Epidermal melanocyte (primary cell): ENCODE measurements around the gene CLSTN2.
"Not testable (repeated sequence)": the region's sequence is repeated elsewhere in the genome, so short reads cannot be mapped to it uniquely, and the experiment has no call there.

ENCODE experiments used
- DNase-seq: peaks from one replicate; pipeline ENCODE4 v3.0.0; 2011; ENCODE audit warnings: low spot score; ENCODE audit not compliant: insufficient read length

The CLSTN2 gene

DNA sequence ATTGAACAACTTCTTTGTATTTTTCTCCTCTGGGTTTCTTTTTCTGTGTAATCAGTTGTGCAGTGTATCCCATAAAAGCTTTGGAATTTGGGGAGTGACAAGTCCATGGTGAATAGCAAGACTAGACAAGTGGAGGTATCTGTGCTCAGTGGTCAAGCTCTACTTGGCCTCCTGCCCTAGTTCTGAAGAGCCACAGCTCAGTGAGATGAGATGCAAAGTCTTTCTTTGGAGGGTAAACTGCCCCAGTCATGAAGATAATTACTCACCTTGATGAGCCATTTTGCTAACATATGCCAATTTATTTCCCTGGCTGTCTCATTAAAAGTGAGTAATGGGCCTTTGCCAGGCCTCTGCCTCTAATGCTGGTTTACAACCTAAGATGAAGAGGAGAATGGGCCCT, 471.7 kb downstream of the CLSTN2 start:
- no peak for DNase-seq

GRCh38 chr3:140408252-140408651, 473.3 kb downstream of the CLSTN2 start:
- no peak for DNase-seq

DNA sequence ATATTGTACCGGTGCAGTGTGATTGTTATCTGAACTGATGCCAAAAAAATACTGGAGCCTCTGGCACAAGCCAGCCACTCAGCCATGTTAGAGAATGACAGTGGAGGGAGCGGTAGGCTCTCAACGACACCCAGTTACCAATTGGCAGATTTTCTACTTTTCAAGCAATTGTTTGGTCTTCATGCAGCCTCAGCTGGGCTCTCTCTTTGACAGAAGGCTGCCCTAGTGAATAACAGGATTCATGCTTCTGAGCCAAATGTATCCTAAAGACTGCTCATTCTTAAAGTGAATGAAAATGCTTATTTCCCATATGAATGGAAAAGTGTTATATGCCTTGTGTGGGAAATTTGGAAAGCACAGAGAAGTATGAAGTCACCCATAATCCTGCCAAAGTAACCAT, 481.7 kb downstream of the CLSTN2 start:
- no peak for DNase-seq

- DNase-seq: no peak
Measured at GRCh38 chr3:140420621-140421357, 485.8 kb downstream of the CLSTN2 start.

DNA sequence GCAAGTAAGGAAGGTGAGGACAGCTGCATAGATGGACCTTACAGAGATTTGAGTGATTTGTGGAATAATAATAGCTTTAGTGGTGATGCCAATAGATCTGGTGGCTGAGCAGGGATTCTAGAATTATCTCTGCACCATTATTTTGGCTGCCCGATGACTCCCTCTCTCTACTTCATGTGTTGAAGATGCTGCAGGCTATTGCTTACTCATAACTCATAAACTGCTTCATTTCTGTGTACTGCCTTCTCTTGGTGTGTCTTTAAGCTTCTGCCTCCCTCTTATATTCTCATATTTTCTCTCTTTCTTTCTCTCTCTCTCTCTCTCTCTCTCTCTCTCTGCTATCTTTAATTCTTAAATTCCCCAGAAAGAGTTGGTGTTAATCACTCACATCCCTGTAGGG, 486.9 kb downstream of the CLSTN2 start:
- DNase-seq: no peak

GRCh38 chr3:140423146-140423545, 488.2 kb downstream of the CLSTN2 start:
- no peak for DNase-seq

GRCh38 chr3:140423574-140423973, 488.6 kb downstream of the CLSTN2 start:
- not testable (repeated sequence) for DNase-seq

GRCh38 chr3:140424211-140424610, 489.2 kb downstream of the CLSTN2 start:
- DNase-seq: no peak

GRCh38 chr3:140424726-140425125, 489.7 kb downstream of the CLSTN2 start:
- DNase-seq: no peak

- no peak for DNase-seq
Measured at GRCh38 chr3:140427786-140428185, 492.8 kb downstream of the CLSTN2 start.

- DNase-seq: no peak
Measured at GRCh38 chr3:140428380-140428779, 493.4 kb downstream of the CLSTN2 start.

DNA sequence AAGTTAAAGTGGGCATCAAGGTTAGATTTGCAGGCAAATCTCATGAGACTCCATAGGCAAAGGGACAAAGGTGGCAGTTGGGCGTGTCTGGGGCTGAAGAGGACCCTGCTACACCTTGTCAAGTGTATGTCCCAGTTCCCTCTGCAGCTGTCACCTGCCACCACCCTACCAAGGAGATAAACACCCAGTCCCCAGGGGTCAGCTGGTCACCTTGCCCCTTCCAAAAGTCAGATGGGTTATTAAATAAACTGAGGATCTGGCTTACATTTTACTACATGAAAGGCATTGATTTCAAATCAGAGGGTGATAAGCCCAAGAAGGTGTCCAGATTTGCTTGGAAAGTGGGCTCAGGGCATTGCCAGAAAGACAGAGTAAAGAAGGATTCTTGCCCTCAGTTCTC, 494.8 kb downstream of the CLSTN2 start:
- DNase-seq: no peak

- DNase-seq: no peak
Measured at GRCh38 chr3:140430494-140430893, 495.5 kb downstream of the CLSTN2 start.

DNA sequence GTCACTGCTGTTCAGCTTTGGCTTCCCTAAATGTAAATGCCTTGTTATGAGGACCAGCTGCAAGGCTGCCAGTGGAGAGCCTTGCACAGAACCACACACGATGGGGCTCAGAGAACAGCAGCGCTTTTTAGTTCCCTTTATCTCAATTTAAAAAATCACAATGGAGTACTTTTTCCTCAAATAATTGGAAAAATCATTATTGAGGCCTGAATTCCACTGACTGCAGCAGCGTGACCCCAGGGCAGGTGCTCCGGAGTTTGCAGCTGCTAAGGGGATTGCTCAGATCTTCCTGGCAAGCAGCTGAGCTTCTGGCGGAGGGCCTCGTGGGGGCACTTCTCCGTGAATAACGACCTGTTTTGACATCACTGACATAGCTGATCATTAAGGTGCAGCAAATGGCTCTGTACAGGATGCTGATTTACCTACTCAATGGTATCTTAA, 497.3 kb downstream of the CLSTN2 start:
- DNase-seq: no peak

DNA sequence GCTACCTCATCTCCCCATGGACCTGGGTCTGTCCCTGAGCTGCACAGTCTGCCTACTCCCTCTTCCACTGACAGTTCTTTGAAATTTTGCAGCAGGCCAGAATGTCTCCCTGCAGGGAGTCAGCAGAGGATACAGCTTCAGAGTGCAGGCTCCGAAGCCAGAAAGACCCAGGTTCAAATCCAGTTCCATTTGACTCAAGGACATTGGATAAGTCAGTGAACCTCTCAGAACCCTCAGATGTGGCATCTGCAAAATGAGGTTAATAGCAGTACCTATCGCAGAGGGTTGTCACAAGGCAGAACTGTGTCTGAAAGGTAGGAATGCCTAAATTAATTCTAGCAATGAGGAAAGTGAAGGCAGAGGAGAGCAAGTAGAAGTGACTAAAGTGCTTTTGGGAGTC, 498.4 kb downstream of the CLSTN2 start:
- DNase-seq: no peak

DNA sequence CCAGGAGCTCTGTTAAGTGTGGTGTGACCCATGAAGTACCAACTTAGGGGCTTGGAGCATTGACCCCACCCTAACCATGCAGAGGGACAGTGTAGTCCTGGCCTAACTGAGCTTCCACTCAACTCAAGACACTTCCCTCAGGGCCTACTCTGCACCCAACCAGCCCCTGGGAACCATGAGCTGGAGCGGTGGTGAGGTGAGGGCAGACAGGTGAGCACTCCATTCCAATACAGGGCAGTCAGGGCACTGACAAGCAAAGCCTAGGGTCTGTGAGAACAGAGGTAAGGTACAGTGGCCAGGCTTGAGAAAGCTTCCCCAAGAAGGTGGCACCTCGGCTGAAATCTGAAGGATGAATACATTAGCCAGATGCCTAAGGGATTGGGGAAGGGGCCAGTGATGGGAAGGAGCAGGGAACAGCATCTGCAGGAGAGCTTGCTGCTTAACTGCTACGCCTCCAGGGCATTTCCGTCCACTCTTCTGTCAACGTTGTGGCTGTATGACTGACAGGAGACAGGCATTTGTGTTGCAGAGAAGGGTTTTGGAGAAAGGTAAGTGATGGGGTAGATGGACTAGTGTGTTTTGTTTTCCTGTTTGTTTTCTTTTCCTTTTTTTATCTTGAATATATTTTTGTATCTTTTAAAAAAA, 499.4 kb downstream of the CLSTN2 start:
- no peak for DNase-seq

- no peak for DNase-seq
Measured at GRCh38 chr3:140436421-140436820, 501.4 kb downstream of the CLSTN2 start.

DNA sequence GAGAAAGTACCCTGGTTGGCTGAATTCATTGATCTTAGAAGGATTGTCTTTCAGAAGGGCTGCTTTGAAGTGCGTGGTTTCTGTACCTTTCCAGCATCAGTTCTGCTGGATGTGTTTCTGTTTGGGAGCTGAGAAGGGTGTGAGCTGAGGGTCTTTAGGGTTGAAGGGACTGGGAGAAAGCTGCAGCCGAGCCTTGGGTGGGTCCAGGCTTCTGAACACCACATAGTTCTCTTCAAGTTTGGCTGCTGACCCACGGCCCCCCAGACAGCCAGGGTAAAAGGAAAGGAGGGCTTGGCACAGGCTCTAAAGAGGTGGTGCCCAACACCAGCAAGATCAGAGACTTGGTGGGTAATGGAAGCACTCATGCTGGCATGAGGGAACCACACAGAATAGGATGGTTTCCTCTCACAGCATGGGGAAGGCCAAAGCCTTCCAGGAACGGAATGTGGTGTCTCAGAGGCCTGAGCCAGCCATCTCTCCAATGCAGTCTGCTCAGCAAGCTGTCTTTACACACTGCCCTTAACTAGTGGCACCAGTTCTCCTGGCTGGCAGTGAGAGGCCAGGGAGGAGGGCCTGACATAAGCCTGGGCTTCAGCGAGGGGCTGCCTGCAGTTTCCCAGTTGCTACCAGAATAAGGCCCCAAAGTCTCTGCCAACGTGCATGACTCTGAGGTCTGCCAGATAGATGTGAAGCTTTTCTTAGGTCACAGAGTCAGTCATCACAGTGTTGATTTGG, 503.9 kb downstream of the CLSTN2 start:
- DNase-seq: no peak

- no peak for DNase-seq
Measured at GRCh38 chr3:140439527-140439926, 504.5 kb downstream of the CLSTN2 start.

DNA sequence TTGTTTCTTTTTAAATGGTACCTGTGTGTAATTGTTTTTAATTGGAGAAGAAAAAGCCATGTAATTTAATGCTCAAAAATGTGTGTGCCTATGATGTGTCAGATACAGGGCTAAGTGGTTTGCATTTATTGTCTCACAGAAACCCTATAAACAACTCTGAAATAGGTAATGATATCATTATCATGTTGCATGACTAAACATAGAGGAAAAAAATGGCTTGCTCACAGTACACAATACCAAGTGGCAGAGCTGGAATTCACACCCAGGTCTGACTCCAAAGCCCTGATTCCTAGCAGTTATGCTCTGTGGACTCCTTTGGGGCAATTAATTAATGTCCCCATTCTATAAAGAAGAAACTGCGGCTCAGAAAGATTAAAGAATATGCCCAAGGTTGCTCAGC, 505.5 kb downstream of the CLSTN2 start:
- no peak for DNase-seq

- DNase-seq: no peak
Measured at GRCh38 chr3:140441006-140441405, 506.0 kb downstream of the CLSTN2 start.

DNA sequence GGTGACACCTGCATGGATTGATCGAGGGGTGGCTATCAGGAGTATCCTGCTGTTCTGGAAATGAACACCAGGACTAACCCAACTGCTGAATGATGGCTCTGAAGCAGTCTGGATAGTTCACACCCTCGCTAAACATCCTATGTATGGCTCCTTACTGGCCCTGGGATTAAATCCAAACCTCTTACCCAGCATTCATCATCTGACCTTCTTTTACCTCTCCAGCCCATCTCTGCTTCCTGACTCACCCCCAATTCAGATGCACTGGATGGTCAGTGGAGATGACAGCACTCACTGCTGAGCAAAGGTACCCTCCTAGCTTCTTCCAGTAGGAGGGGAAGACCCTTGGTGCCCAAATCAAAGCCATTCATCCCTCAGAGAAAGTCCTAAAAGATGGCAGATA, 507.6 kb downstream of the CLSTN2 start:
- DNase-seq: no peak
